Stimulated activated CD8-positive, alpha-beta memory T cell treated with anti-CD3 and anti-CD28 coated beads, Interleukin-7, amount 100 ng/mL, for 1 hour (primary cell): ENCODE data around the gene FAM3A.
A peak's percentile ranks its signal among the peaks of the same experiment; 100 is the strongest.
"Not testable (repeated sequence)": the region's sequence is repeated elsewhere in the genome, so short reads cannot be mapped to it uniquely, and the experiment has no call there.

ENCODE experiments used
- DNase-seq, 2 donors: peaks; one replicate each; pipeline ENCODE4 v3.0.0-alpha.2; 2020; ENCODE audit warnings: low read depth in 2 of 2

Gene FAM3A

GRCh38 chrX:154502989-154503388, 13.0 kb downstream of the FAM3A start:
- DNase-seq, result no peak

- DNase-seq, result no peak
These were observed 13.9 kb downstream of the FAM3A start for GRCh38 chrX:154502098-154502497.

DNA sequence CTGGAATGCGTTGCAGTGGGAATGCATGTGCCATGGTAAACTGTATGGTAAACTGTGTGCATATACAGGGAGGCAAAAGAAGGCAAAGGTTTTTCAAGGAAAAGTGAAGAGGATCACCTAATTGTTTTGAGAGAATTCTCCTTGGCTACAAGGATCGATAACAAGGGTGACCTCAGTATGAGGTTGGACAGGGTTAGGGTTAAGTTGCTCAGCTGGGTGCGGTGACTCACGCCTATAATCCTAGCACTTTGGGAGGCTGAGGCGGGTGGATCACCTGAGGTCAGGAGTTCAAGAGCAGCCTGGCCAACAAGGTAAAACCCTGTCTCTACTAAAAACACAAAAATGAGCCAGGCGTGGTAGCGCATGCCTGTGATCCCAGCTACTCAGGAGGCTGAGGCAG, 14.6 kb downstream of the FAM3A start:
- DNase-seq, result not testable (repeated sequence)

DNA sequence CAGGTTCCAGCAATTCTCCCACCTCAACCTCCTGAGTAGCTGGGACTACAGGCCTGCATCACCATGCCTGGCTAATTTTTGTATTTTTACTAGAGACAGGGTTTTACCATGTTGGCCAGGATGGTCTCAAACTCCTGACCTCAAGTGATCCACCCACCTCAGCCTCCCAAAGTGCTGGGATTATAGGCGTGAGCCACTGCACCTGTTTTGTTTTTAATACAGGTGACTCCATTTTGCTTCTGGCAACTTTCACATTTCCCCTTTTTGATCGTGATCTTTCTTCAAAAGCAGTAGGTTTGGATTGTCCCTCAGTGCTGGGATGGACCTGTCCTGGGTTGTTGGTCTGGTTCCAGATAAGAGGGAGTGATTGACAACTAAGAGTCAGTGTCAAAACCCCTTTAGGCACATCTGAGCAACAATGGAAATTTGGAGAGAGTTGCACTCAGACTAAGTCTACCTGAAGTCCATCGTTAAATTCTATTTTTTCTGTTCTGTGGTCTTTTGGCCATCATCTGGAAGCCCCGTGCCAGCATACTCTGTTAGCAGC, 19.4 kb downstream of the FAM3A start:
- not testable (repeated sequence) for DNase-seq

DNA sequence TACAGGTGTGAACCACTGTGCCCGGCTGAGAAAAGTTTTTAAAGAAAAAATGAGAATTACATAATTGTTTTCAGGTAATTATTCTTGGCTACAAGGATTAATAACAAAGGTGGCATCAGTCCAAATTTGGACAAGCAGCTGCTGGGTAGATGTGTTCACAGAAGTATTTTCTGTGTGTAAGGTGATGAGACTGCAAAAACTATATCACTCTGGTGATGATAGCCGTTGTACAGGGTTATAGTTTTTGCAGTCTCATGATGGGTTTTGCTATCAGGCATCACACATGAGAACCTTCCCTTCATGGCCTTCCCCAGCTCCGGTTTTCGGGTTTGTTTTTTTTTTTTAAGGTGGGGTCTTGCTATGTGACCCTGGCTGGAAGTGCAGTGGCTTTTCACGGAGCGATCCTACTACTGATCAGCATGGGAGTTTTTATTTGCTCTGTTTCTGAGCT, 20.5 kb downstream of the FAM3A start:
- DNase-seq, result no peak

DNA sequence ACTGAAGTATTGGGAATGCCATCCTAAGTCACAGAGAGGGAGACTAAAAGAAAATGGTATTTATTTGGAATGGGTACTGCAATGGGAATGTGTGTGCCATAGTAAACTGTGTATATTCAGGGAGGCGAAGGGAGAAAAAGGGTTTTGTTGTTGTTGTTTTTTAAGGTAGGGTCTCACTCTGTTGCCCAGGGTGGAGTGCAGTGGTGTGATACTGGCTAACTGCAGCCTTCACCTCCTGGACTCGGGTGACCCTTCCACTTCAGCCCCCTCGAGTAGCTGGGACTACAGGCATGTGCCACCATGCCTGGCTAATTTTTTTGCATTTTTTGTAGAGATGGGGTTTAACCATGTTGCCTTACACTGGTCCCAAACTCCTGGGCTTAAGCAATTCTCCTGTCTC, 21.3 kb downstream of the FAM3A start:
- no peak for DNase-seq

DNA sequence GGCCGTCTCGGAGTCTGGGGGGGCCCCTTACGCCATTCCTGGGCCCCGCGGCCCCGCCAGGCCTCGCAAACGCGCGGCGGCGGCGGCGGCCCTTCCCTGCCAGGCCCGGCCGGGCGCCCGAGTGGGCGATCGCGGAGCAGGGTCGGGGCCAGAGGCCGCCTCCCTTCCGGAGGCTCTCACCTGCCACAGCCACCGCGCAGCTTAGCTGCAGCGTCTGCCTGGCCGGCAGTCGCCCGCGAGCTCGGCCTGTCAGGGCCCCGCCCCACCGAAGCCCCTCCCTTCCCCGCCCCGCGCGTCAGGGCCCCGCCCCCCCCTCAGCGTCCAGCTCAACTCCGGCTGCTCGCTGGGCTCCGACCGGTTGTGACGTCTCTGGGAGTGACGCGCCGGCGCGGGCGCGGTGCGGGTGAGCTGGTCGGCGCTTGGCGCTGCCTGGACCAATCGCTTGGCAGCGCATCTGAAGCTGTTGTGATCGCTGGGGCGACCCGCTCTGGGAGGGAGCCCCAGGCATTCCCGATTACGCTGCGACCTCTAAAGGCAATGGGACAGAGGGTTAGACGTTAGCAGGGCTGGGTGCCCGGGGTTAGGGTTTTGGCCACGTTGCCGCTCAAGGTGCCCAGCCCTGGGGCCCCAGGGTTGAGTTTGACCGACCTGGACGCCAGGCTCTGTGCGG, 25.5 kb downstream of the FAM3A start, which contains the start of gene SLC10A3:
TSS of gene SLC10A3 (minus strand) at position 216 of the 670 bp plus-strand sequence. CDS start 1,689 bp downstream, outside the sequence.
- peak; percentile 67 to 72 for DNase-seq

- no peak for DNase-seq
These were observed 26.0 kb downstream of the FAM3A start for GRCh38 chrX:154490021-154490413.

- DNase-seq, result no peak
These were observed 26.9 kb downstream of the FAM3A start for GRCh38 chrX:154489182-154489581.

DNA sequence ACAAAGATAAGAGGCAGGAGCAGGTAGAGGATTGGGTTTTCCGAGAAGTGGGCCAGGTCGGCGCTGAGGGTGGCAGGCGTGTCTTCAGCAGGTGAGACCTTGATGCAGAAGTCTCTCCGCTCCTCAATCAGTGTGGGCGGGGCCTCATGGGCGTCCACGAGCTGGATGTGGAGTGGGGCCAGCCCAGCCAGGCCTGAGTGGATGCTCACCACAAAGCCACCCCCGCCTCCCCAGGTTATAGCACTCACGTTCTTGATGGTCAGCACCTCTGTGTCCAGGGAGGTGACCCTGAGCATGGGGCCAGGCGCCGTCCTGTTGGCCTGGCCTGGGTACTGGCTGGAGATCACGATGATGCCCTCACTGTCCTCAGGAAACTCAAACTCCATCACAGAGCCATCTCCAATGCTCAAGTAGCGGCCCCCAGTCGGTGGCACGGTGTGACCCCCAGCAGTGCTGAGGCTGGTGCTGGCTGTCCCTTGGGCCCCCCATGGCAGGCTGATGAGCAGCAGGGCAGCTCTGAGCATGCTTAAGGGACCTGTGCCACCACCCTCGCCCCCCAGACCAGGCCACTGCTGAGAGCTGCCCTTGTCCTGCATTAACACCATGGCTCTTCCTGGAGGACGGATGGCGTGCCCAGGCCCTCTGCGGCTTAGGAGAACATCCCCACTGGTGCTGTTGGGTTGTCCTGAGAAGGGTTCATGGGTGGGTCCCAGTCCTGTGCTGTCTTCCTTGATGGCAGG, 27.5 kb downstream of the FAM3A start:
- no peak for DNase-seq

DNA sequence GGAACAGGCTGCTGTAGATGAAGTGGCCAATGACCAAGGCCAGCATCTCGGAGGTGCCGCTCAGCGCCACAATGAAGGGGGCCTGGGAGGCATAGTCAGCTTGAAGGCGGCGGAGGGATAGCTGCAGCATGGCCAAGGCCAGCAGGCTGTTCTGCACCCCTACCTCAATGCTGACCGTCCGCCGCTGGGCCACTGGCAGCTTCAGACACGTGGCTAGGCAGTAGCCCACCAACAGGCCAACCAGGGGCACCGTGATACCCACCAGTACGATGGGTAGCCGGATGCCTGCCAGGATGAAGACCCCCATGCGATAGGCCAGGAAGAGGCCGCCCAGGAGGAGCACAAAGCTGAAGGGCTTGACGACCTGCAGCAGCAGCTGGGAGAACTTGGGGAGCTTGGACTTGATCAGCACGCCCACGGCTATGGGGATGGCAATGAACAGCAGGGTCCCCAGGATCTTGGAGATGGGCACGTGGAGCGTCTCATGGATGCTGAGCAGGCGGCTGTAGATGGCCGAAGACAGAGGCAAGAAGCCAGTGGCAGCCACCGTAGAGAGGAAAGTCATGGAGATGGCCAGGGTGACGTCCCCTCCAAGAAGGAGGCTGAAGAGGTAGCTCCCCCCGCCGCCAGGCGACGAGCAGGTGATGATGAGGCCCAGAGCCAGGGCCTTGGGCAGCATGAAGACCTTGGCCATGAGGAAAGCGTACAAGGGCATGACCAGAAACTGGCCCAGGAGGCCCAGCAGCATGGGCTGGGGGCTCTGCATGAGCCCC, 28.3 kb downstream of the FAM3A start:
- no peak for DNase-seq

DNA sequence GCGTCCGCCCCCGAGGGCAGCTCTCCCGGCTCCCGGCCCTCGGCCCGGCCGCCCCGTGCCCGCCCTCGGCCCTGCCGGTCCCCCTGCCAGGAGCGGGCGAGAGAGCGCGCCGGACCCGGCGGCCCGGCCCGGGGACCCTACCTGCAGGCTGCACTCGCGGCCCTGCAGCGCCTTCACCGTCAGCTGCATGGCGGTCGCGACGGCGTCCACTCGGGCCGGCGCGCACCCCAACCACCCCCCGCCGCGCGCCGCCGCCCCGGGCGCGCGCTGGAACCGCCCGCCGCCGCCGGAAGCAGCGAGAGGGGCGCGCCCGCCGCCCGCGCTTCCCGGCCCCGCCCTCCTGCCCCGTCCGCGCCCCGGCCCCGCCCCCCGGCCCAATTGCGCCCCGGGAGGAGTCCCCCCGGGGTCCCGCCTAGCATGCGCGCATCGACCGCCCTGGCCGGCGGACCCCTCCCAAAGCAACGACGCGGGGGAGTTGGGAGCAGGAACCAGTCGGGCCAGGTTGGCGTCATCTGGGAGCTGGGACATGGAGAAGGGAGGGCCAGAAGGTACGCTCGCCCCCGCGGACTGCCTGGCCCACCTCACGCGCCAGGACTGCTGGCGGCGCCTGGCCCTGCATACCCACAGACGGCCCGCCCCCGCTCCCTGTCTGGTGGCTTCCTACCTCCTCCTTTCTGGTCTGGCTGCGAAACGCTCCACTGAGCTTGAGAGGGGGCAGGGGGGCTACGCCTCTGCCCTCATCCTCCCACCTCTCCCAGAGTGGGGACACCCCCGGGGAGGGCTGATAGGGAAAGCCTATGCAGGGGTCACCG, 29.4 kb downstream of the FAM3A start, which contains the start of gene UBL4A:
TSS of gene UBL4A (minus strand) at position 220 of the 812 bp plus-strand sequence. CDS start at position 189, 31 bp downstream.
- no peak for DNase-seq

GRCh38 chrX:154486052-154486395, 30.0 kb downstream of the FAM3A start:
- no peak for DNase-seq

DNA sequence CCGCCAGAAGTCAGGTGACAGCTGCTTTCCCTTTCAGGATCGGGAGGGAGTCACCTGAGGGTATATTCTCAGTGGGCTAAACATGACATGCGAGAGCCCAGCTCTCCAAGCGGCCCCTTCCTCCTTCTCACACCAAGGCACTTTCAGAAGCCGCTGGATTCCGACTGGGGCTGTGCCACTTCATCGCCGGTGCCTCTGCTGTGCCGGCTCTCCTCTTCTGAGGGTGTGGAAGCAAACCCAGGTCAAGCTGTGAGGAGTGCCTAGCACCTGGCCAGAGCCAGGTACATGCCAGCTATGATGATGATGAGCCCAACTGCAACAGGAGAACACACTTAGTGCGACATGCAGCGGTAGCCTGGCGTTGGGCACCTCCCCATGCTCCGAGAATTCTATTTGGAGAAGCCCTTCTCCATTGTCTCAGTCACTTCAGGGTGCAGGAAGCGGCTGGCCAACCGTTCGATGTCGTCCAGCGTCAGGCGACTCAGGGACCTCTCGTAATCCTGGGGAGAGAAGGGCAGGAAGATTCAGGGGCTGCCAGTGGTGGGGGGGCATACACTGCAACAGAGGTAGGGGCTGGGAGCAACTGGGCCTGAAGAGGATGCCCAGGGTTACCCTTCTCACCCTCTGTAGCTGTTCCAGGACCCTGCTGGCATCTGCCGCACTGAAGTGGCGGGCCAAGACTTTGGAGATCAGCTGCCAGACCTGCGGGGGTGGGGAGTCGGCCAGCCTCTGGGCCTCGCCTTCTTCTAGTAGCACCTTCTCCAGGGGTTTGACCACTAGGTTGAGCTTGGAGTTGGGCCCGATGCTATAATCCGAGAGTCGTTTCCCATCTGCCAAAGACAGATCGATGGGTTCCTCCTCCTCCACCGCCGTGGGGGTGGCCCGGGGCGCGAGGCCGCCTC, 30.6 kb downstream of the FAM3A start:
- DNase-seq, result no peak

DNA sequence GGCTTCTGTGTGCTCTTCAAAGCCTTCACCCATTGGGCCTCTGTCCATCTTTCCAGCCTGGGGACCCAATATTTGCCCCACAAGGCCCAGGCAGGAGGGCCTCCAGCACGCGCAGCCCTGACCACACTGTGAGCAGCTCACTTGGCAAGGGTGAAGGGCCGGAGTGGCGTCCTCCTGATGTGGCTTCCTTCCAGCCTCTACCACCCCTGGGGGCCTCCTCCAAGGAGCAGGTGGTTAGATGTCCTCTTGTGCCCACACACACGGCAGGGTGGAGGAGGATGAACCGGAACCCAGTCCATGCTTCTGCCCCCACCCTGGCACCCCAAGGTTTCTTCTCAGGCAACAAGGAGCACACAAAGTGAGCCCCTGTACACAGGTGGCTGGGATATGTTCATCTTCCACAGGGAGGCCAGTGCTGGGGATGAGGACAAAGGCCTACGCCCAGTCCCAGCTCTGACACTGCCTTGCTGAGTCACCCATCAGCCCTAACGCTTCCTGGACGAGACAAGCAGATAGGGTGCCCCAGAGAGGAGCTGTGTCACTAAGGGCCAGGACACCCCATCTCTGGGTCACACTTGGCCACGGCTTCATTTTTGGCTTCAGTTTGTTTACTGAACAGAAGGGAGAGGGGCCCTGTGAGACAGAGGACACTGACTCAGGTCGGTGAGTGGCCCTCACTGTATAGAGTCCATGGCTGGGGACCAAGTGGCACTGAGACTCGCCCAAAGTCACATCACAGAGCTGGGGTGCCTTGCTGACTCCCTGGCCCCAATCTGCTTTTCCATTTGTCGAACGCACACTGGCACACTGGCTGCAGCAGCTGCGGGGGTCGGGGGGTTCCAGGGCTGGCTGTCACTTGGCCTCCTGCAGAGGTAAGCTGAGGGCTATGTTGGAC, 31.5 kb downstream of the FAM3A start:
- no peak for DNase-seq

DNA sequence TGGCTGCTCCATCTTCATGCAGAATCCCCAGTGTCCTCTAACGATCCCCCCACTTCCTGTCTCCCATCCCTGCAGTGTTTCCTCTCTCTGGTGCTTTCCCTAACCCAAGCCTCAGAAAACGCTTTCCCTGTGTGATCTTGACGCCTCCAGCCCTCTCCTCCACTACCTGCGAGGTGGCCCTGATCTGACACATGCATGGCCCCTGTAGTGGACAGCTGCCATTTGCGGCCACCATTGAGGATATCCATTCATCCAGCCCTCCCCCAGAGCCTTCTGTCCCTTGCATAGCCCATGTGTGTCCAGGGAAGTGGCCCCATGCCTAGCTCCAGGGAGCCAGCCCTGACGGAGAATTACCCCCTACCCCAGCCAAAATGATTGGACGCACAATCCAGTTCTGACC, 32.7 kb downstream of the FAM3A start:
- DNase-seq, result no peak

GRCh38 chrX:154482786-154483185, 33.2 kb downstream of the FAM3A start:
- no peak for DNase-seq

DNA sequence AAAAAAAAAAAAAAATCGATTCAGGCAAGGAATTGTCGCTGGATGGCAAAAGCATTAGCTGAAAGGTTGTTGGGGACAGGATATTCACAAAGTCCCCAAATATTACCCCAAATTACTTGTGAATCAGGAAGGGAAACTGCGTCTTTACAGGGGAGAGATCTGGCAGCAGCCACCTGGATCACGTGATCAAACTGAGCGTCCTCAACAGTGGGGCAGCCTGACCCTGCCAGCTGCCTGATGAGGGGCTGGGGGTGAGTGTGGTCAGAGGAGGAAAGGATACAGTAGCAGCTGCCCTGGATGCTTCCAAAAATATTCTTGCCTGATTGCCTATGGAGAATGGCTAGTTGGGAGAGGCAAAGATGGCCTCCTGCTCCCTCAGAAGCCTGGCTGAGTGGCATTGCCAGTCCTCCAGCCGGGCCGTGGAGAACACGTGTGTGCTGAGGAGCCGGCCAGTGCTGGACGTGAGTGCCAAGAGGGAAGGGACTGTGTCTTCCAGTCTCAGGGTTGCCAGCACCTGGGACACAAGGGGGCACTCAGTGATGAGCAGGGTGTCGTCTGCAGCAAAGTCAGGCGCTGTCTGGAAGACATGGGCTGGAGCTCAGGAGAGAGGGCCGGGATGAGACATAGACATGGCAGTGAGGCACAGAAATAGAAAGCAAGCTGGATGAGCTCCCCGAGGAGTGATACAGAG, 34.0 kb downstream of the FAM3A start:
- DNase-seq, result no peak

DNA sequence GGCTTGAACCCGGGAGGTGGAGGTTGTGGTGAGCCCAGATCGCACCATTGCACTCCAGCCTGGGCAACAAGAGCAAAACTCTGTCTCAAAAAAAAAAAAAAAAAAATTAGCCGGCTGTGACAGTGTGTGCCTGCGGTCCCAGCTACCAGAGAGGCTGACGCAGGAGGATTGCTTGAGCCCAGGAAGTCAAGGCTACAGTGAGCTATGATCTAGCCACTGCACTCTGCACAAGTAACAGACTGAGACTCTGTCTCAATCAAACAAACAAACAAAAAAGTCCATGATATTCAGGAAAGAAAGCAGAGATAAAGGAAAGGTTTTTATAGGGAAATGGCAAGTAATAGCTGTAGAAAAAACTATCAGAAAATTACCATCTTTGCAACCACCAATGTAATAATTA, 34.8 kb downstream of the FAM3A start:
- DNase-seq, result no peak
